ENCODE measurements around the gene ASCL5. TPM values are rescaled to one million over a fixed set of nuclear protein-coding genes. Genes with fewer than 3 reads are reported as not detected.

The ASCL5 gene
- total and polyA plus RNA-seq, 10 of the 15 experiments (the other 5 are each of a cell fraction or from before 2014, with no cell fraction given): 0.04 TPM; not detected in 9

- no peak for TF ChIP-seq EP300 (IDR thresholded peaks at IDR 0.05; ENCODE audit: borderline replicate concordance in 1 of 2, control insufficient read depth in 1 of 2, low read depth in 2 of 2, low read length in 2 of 2)
- TF ChIP-seq NFIC (IDR thresholded peaks at IDR 0.05; ENCODE audit: low read depth, low read length): no peak
- no peak for TF ChIP-seq NRF1 (conservative IDR thresholded peaks at IDR 0.05; ENCODE audit: low read depth, low read length)
- no peak for TF ChIP-seq PML (IDR thresholded peaks at IDR 0.05; ENCODE audit: low read length)
- no peak for TF ChIP-seq WRNIP1 (IDR thresholded peaks at IDR 0.05; ENCODE audit: borderline replicate concordance, low read depth, low read length)
- TF ChIP-seq MEF2B (IDR thresholded peaks at IDR 0.05; ENCODE audit: partially characterized antibody, poor library complexity, severe bottlenecking): no peak
- no peak for TF ChIP-seq SKIL (IDR thresholded peaks at IDR 0.05; ENCODE audit: low read depth, poor library complexity, severe bottlenecking)
- no peak for TF ChIP-seq FOXM1 (IDR thresholded peaks at IDR 0.05; ENCODE audit: low read depth, low read length)
These were observed 14.4 kb upstream of the ASCL5 start (continued) for GRCh38 chr1:201141418-201141817.

GRCh38 chr1:201140941-201141260 is 13.9 kb upstream of the ASCL5 start:
- RAD21 ChIA-PET (ENCODE audit: unreplicated experiment): no interaction called here
- Histone ChIP-seq H3K27ac (ENCODE audit: control insufficient read depth, insufficient read depth) (no peak overlapping the region), H3K79me2 (ENCODE audit: control insufficient read depth, insufficient read depth, low read length) (no peaks in the 10 kb centered on the region), H3K9ac (ENCODE audit: control insufficient read depth, insufficient read depth, low read length) (no peak overlapping the region), H3K4me1 (ENCODE audit: control insufficient read depth, insufficient read depth, low read length) (no peaks in the 10 kb centered on the region), H4K20me1 (ENCODE audit: control insufficient read depth, insufficient read depth) (no peaks in the 10 kb centered on the region; the same call in 1 of the 2 replicates), H3K4me2 (ENCODE audit: control insufficient read depth, insufficient read depth) (no peak overlapping the region), H3K4me3 (no peak overlapping the region), H3K9me3 (replicated peaks; ENCODE audit: control insufficient read depth, insufficient read depth, low read length) (no peaks in the 10 kb centered on the region), H3K27me3 (replicated peaks in 1 of 2; ENCODE audit: control insufficient read depth in 2 of 2, insufficient read depth in 2 of 2, low read length in 1 of 2) (no peaks in the 10 kb centered on the region), H2AFZ (ENCODE audit: control insufficient read depth, low read depth, low read length) (no peak overlapping the region), H3K36me3 (ENCODE audit: control insufficient read depth in 2 of 2, insufficient read depth in 2 of 2, low read length in 1 of 2) (peaks cover 4% of the 10 kb centered on the region in 2 experiments; a peak in 3 of 4 replicates)
- in situ Hi-C loops (cut with MboI): no loop called here
- CTCF ChIA-PET: interaction anchor here (1.1 kb wide), 1 partner anchor 8 kb away, joined by 4 read pairs; no protein-coding TSS in a partner anchor
- no TSS peak for BruUV-seq (replicated peaks)
- intact Hi-C loops (cut with micrococcal nuclease; ENCODE audit: unreplicated experiment): no loop called here
- ATAC-seq (no peak), FAIRE-seq (no peak), DNase-seq (ENCODE audit: low read depth, low spot score) (no peak)
- TF ChIP-seq PML (IDR thresholded peaks at IDR 0.05; ENCODE audit: low read length) (no peak), TAF1 (IDR thresholded peaks at IDR 0.05; ENCODE audit: borderline replicate concordance, low read depth, low read length) (no peak), TARDBP (IDR thresholded peaks at IDR 0.05; ENCODE audit: borderline replicate concordance) (no peak), SPI1 (IDR thresholded peaks at IDR 0.05; ENCODE audit: borderline replicate concordance, insufficient read depth, low read depth, low read length) (no peak)
- WGBS (ENCODE audit: insufficient coverage, insufficient replicate concordance, low lambda C conversion rate, missing lambda C conversion rate): 76% methylated on average over 8 of the region's 8 CpGs
- POLR2A ChIA-PET: interaction anchor here (1.4 kb wide), 1 partner anchor 13 kb away, joined by 4 read pairs; the partner anchor contains the start of gene TMEM9
- SMC1A ChIA-PET (ENCODE audit: uncharacterized antibody, unreplicated experiment): no interaction called here
